KG1 (cell line): ENCODE measurements around the gene ABR.

Source experiments
- DNase-seq: peaks from one replicate; lab custom pipeline; 2025; lab: John Stamatoyannopoulos, UW

ABR gene

DNA sequence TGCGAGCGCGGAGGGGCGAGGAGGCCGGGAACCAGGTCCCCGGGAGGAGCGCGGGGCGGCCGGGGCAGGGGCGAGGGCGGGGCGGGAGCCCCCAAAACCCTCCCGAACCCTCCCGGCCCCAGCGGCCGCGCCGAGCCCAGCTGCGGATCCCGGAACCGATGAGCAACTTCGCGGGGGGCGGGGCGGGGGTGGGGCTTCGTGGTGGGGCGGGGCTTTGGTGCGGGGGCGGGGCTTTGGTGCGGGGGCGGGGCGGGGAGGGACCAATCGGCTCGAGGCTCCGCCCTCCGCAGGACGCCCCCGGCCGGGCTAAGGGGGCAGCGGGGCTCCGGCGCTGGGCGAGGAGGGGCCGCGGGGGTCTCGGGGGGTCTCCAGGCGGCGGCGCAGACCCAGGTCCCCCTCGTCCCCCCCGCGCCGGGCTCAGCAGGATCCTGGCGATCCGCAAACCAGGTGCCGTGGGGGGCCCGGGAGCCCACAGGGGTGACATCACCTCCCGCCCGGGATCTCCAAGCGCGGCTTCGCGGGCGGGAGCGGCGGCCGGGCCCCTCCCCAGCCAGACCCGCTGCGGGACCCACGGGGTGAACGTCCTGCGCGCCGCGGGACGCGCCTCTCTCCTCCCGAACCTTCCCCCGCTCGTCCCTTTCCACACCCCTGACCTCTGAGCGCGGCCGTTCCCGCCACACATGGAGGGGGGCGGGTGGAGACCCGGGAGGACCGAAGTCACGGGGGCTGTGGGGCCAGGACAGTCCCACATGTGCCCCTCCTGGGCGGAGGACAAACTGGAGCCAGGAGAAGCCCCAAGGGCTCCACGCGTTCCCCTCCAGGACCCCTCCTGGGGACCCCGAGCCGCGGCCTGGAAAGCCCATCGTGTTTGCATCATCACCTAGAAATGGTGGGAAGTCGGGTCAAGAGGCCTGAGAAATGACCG, at the start of gene ABR:
Gene ABR (minus strand): TSS at position 164 of the 925 bp plus-strand sequence. CDS start 254 bp downstream, outside the sequence.
- no peak for DNase-seq

GRCh38 chr17:1229349-1229899, 49.6 kb upstream of the ABR start:
- peak; percentile 13 for DNase-seq

GRCh38 chr17:1228781-1229348, 49.1 kb upstream of the ABR start:
- DNase-seq: no peak

DNA sequence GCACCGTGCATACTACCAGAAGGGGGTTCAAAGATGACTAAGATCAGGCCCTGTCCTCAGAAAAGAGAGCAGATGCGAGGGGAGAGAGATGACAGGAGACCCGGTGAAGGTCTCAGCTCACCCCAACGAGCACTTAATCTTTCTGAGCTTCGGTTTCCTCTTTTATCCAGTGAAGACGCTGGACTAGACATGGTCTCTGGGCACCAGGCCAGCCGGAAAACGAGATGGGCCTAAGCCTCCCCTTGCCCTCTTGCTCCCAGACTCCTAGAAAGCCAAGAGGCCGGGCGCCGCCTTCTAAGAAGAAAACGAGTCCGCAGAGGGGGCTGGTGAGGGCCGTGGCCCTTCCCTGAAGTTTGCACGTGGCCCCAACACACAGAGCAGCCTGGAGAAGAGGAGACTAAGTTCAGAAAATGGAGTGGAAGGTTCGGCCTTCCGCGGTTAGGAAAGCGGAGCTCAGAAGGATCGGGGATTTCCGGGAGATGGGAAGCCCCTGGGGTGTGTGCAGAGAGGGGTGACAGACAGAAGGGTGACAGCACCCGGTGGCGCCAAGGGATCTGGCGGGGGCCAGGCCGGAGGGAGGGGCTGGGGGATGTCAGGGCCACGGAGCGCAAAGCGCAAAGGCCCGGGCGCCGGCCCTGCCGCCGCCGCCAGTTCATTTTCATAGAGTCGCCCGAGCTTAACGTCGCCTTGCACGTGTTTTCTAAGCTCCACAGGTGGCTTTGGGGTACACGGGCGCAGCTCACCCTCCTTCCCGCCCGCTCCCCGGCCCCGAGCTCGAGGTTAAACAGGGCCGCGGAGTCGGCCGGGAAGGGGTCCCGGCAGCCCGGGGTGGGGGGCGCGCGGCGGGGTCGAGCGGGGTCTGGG, 48.4 kb upstream of the ABR start:
- DNase-seq: no peak

DNA sequence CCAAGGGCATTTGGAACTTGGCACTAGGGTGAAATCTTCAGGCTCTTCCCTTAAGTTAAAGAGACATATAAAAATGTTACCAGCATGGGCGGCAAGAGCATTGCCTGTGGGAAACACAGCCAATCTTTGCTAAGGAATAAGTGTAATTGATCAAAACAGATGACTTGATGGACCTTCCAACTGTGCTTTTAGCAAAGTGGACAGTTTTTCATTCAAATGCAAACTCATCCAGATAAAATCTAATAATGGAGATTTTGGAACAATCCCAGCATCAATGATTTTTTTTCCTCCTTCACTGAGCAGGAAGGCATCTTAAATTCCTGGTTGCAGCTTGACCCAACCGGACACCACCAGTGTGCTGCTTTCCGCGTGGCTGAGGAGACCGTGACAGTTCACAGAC, 47.6 kb upstream of the ABR start:
- DNase-seq: no peak

DNA sequence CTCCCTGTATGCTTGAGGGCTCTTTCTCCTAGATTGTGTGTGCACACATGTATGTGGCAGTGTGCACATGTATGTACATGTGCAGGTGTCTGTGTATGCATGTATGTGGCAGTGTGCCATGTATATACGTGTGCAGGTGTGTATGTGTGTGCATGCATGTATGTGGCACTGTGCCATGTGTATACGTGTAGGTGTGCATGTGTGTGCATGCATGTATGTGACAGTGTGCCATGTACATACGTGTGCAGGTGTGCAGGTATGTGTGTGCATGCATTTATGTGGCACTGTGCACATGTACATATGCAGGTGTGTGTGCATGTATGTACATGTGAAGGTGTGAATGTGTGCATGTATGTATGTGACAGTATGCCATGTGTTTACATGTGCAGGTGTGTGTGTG, 46.5 kb upstream of the ABR start:
- DNase-seq: no peak

GRCh38 chr17:1224330-1224729, 44.5 kb upstream of the ABR start:
- DNase-seq: no peak

DNA sequence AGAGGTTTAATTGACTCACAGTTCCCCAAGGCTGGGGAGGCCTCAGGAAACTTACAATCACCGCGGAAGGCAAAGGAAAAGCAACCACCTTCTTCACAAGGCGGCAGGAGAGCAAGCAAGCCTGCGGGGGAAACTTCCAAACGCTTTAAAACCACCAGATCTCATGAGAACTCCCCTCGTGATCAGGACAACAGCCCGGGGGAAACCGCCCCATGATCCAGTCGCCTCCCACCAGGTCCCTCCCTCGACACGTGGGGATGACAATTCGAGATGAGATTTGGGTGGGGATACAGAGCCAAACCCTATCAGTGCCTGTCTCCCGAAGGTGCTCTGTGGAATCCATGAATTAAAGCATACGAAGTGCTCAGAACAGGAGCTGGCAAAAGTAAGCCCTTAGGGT, 43.9 kb upstream of the ABR start:
- DNase-seq: no peak

DNA sequence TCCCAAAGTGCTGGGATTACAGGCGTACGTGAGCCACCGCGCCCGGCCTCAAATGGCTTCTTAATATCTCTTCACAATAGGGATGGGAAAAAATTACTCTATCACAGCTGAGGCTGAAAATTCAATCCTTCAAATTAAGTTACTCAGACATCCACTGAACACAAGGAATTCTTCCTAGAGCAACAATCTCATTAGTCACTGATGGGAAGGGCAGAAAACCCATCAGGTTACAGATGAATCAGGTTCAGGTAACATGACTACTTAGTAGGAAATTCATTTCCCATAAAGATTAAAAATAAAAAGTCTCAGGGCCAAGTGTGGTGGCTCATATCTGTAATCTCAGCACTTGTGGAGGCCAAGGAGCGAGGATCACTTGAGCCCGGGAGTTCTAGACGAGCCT, 42.5 kb upstream of the ABR start:
- DNase-seq: no peak

DNA sequence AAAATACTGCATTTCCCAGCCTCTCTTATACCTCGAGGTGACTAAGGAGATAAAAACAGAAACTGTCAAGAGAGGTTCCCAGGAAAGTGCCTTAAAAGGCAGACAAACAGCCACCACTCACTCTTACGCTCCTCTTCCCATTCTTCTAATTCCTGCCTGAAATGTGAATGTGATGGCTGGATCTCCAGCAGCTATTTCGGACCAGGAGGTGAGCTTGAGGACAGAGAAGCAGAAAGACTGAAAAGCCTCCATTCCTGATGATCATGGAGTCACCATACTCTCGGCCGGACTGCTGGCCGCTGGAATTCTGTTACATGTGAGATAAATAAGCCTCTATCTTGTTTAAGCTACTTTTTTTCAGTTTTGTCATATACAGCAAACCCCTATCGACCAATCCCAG, 41.4 kb upstream of the ABR start:
- DNase-seq: no peak

GRCh38 chr17:1220346-1220745, 40.6 kb upstream of the ABR start:
- DNase-seq: no peak

- no peak for DNase-seq
These were observed 37.3 kb upstream of the ABR start for GRCh38 chr17:1217089-1217385.

GRCh38 chr17:1216217-1217088, 36.7 kb upstream of the ABR start:
- no peak for DNase-seq

DNA sequence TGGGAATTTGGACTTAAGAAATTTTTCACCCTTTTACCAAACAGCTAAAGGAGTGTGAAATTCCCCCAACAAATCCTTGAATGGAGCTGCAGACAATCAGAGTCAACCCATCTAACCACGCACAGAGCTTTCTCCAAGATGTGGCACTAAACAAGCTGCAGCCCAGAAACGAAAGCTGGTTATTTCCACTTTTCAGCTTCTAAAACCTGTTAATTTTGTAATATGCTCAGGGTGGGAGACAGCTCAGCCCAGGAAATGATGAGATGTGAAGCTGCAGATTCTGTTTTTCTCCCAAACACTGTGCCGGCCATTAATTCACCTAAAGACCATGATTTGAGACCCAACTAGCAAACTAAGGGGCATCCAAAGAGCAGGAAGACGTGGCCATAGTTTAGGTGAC, 33.2 kb upstream of the ABR start:
- no peak for DNase-seq

GRCh38 chr17:1211287-1211686, 31.5 kb upstream of the ABR start:
- no peak for DNase-seq

- no peak for DNase-seq
These were observed 29.2 kb upstream of the ABR start for GRCh38 chr17:1208966-1209365.

DNA sequence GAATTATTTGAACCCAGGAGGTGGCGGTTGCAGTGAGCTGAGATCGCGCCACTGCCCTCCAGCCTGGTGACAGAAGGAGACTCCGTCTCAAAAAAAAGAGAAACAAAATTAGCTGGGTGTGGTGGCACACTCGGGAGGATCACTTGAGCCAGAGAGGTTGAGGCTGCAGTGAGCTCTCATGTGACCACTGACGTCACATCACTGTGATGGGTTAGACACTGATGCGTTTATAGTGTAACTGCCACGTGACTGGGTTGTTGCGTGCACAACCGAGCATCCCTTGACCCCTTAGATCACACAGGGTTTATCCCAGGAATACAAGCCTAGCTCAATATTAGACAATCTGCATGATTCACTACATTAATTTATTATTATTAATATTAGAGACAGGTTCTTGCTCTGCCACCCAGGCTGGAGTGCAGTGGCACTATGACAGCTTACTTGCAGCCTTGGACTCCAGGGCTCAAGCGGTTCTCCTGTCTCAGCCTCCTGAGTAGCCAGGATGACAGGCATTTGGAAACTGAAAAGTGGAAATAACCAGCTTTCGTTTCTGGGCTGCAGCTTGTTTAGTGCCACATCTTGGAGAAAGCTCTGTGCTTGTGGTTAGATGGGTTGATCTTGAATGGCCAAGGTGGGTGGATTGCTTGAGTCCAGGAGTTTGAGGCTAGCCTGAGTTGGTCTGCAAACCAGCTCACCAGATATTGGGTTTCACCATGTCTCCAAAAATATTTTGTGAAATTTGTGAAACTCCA, 26.4 kb upstream of the ABR start:
- no peak for DNase-seq

DNA sequence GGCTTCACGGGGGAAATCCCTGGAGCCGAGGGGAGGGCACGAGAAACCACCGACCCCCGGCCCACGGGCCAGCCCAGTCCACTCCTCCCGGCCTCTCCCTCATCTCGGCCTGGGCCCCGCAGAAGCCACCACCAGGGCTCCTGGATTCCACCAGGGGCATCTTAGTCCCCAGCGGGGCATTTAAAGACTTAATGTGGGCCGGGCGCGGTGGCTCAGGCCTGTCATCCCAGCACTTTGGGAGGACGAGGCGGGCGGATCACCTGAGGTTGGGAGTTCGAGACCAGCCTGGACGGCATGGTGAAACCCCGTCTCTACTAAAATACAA, 24.1 kb upstream of the ABR start:
- no peak for DNase-seq

DNA sequence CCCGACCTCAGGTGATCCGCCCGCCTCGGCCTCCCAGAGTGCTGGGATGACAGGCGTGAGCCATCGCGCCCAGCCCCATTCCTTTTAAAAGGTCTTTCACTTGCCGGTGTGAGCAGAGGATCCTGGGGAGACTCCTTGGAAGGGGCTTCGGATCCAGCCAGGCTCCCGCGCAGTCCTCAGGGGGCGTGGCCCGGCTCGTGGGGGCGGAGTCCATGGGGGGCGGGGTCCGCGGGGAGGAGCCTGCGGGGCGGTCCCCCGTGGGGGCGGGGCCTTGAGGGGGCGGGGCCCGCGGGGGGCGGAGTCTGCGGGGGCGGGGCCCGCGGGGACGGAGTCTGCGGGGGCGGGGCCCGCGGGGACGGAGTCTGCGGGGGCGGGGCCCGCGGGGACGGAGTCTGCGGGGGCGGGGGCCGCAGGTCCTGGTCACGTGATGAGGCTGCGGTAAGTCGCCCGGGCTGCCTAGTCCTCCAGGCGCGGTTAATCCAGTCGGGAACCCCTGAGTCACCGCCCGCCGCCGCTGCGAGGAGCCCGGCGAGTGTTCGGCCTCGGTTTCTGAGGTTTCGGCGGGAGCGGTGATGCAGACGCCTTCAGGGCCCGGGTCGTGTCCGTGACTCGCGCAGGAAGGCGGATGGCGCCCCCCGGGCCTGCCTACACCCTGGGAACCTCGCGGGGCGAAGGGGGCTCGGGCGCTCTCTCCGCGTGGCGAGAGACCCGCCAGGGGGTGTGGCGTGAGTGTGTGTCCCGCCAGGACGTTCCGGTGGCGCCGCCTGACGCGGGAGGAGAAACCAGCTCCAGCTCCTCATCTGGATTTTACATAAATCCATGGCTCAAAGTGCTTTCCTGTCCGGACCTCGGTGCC, 23.6 kb upstream of the ABR start:
- DNase-seq: no peak

GRCh38 chr17:1202291-1202690, 22.5 kb upstream of the ABR start:
- no peak for DNase-seq
